ENCODE measurements around the gene MANSC4.

Gene MANSC4

DNA sequence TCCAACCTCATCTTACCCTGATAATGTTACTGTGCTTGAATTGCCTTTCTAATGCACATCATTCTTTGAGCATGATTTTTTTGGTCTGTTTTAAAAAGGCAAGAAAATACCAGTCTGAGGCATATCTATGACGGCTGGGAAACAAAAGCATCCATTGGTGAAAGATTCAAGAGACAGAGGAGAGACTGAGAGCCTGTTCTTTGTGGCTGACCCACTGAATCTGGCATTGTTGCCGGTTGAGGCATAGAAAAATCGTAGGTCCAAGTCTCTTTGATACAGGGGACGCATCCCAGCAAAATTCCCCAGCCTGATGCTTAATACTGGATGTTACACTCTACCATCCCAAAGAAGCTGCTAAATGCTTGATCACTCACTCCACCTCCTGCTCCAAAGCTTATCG is 2.9 kb downstream of the MANSC4 start:
- Histone ChIP-seq H3K36me3 (ENCODE audit: insufficient read depth) (no peaks in the 10 kb centered on the region), H3K79me2 (ENCODE audit: insufficient read depth, low read depth) (0 out of 2 replicates have a peak, but pooled peaks cover 3% of the 10 kb centered on the region), H4K20me1 (ENCODE audit: insufficient read depth) (no peaks in the 10 kb centered on the region), H3K4me3 (IDR thresholded peaks at IDR 0.05; ENCODE audit: insufficient read depth, low read depth, low read length) (no peak overlapping the region), H3K27me3 (ENCODE audit: insufficient read depth, low read depth) (no peaks in the 10 kb centered on the region), H2AFZ (ENCODE audit: low read depth) (no peak overlapping the region), H3K9ac (no peak overlapping the region), H3K27ac (no peak overlapping the region), H3K4me1 (ENCODE audit: low read depth, poor library complexity, severe bottlenecking) (peaks cover 10% of the 10 kb centered on the region), H3K4me2 (no peak overlapping the region)
- TF ChIP-seq, protein P1, sequence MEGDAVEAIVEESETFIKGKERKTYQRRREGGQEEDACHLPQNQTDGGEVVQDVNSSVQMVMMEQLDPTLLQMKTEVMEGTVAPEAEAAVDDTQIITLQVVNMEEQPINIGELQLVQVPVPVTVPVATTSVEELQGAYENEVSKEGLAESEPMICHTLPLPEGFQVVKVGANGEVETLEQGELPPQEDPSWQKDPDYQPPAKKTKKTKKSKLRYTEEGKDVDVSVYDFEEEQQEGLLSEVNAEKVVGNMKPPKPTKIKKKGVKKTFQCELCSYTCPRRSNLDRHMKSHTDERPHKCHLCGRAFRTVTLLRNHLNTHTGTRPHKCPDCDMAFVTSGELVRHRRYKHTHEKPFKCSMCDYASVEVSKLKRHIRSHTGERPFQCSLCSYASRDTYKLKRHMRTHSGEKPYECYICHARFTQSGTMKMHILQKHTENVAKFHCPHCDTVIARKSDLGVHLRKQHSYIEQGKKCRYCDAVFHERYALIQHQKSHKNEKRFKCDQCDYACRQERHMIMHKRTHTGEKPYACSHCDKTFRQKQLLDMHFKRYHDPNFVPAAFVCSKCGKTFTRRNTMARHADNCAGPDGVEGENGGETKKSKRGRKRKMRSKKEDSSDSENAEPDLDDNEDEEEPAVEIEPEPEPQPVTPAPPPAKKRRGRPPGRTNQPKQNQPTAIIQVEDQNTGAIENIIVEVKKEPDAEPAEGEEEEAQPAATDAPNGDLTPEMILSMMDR (conservative IDR thresholded peaks at IDR 0.05; ENCODE audit: low read depth, low read length), result no peak

DNA sequence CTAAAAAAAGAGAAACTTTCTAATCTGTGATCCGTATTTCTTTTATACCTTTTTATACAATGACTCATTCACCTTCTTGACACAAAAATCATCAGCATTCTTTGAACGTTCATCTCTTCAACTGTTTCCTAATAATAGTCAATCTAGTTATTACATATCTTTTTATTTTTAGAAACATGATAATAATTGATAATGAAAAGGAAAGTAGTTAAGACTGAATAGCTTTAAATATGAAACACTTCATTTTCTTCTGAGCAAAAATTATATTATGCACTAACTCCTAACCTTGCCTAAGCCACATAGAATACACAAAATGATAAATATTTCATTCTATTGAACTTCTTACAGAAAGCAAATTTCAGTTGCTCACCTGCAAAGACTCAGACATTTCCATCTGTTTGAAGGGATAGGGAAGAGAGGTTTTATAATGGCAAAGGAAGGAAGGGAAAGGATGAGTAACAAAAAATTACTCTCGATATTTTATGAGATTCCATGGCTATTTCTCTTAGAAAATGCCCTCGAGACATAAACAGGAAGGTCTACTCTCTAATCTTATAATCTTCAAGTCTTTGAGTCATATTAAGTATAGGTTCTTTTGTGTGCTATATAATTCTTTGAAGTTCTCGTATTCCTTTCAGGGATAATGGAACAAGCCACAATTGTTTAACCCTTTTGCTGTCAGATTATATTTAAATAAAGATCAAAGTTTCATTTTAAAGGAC is 7.5 kb downstream of the MANSC4 start:
- no peak overlapping the region for H3K4me2 ChIP-seq
- TF ChIP-seq, protein P1 (conservative IDR thresholded peaks at IDR 0.05; ENCODE audit: low read depth, low read length), result no peak
- no peak overlapping the region for H3K4me3 ChIP-seq (IDR thresholded peaks at IDR 0.05; ENCODE audit: insufficient read depth, low read depth, low read length)
- H3K4me1 ChIP-seq (ENCODE audit: low read depth, poor library complexity, severe bottlenecking), result no peaks in the 10 kb centered on the region
- H2AFZ ChIP-seq (ENCODE audit: low read depth), result no peak overlapping the region
- H3K79me2 ChIP-seq (ENCODE audit: insufficient read depth, low read depth), result no peaks in the 10 kb centered on the region
- no peak overlapping the region for H3K9ac ChIP-seq
- H3K36me3 ChIP-seq (ENCODE audit: insufficient read depth), result no peaks in the 10 kb centered on the region
- no peaks in the 10 kb centered on the region for H4K20me1 ChIP-seq (ENCODE audit: insufficient read depth)
- no peaks in the 10 kb centered on the region for H3K27me3 ChIP-seq (ENCODE audit: insufficient read depth, low read depth)
- H3K27ac ChIP-seq, result no peak overlapping the region

DNA sequence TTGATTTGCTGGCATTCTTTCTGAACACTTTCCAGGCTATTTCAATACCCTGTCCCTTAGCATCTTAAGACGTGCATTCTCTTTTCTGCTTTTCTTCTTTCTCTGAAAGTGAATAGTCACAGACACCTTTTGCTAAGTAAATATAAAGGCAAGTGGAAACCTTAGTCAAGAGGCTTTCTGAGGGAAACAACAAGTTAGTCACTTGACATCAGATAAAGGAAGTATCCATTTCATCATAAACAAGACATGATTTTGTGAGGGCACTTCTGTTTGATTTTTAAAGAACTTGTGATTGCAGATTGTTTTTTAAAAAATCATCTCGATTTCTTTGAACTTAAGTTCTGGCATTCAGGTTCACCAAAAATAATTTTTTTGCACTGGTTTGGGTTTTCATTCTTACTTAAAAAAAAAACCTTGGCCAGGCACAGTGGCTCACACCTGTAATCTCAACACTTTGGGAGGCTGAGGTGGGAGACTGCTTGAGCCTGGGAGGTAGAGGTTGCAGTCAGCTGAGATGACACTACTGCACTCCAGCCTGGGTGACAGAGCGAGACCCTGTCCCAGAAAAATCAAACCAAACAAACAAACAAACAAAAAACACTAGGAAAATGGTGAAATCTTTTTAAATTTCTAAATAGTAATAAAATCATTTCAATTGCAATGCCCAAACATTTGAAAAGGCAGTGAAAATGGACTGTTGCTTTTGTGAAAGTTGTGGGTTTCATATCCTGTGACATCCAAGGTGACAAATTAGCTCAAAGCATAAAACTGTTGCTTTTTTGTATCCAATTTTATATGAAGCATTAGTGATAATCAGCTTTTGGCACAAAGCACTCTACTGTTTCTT is 8.3 kb downstream of the MANSC4 start:
- H3K79me2 ChIP-seq (ENCODE audit: insufficient read depth, low read depth), result no peaks in the 10 kb centered on the region
- H3K27ac ChIP-seq, result no peak overlapping the region
- H3K4me1 ChIP-seq (ENCODE audit: low read depth, poor library complexity, severe bottlenecking), result peaks cover 2% of the 10 kb centered on the region
- no peak overlapping the region for H3K4me3 ChIP-seq (IDR thresholded peaks at IDR 0.05; ENCODE audit: insufficient read depth, low read depth, low read length)
- no peak overlapping the region for H3K4me2 ChIP-seq
- no peak overlapping the region for H2AFZ ChIP-seq (ENCODE audit: low read depth)
- H3K9ac ChIP-seq, result no peak overlapping the region
- TF ChIP-seq, protein P1 (conservative IDR thresholded peaks at IDR 0.05; ENCODE audit: low read depth, low read length), result no peak
- H3K27me3 ChIP-seq (ENCODE audit: insufficient read depth, low read depth), result no peaks in the 10 kb centered on the region
- H4K20me1 ChIP-seq (ENCODE audit: insufficient read depth), result no peaks in the 10 kb centered on the region
- H3K36me3 ChIP-seq (ENCODE audit: insufficient read depth), result no peaks in the 10 kb centered on the region

DNA sequence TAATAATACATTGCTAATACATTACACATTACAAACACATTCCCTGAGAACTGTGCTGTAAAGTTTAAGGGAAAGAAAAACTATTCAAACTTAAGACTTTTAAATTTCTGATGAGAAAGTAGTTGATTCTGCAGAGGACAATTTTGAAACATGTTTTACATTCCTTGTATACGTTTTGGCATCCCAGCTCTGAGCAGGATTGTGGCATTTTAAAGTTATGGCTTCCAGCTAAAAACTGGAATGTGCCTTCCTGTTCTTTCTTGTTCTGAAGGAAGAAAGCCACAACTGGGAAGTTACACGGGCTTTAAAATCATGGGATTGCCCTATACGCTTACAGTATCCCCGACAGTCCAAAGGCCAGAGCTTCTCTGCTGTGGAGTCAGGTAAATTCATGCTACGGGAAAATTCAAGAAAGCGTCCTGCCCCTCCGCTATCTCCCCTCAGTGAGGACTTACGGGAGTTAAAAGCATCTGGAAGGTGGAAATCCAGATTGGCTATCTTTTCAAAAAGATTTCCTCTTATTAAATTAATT is 10.8 kb downstream of the MANSC4 start:
- Histone ChIP-seq H3K27ac (no peak overlapping the region), H4K20me1 (ENCODE audit: insufficient read depth) (no peaks in the 10 kb centered on the region), H3K9ac (no peak overlapping the region), H3K36me3 (ENCODE audit: insufficient read depth) (no peaks in the 10 kb centered on the region), H3K4me2 (no peak overlapping the region), H3K4me1 (ENCODE audit: low read depth, poor library complexity, severe bottlenecking) (peaks cover 8% of the 10 kb centered on the region), H2AFZ (ENCODE audit: low read depth) (no peak overlapping the region), H3K27me3 (ENCODE audit: insufficient read depth, low read depth) (no peaks in the 10 kb centered on the region), H3K79me2 (ENCODE audit: insufficient read depth, low read depth) (no peaks in the 10 kb centered on the region), H3K4me3 (IDR thresholded peaks at IDR 0.05; ENCODE audit: insufficient read depth, low read depth, low read length) (no peak overlapping the region)
- TF ChIP-seq, protein P1 (conservative IDR thresholded peaks at IDR 0.05; ENCODE audit: low read depth, low read length), result no peak
